ENCODE results near the gene FEZF2. TPM values are rescaled to one million over a fixed set of nuclear protein-coding genes. Genes with fewer than 3 reads are reported as not detected.

FEZF2 gene
- not detected for total RNA-seq
- long read RNA-seq, donor 1, result 0 reads
- long read RNA-seq, donor 2, result 0 reads

- no peak within 1 kb of the TSS for H3K4me3 ChIP-seq
- H3K4me1 ChIP-seq (ENCODE audit: low read depth), result no peaks in the 10 kb centered on the region
- ATAC-seq, result no peak
- intact Hi-C loops (cut with DNase I, micrococcal nuclease), result no loop called here
- DNase-seq, result no peak
- TF ChIP-seq, protein P1, sequence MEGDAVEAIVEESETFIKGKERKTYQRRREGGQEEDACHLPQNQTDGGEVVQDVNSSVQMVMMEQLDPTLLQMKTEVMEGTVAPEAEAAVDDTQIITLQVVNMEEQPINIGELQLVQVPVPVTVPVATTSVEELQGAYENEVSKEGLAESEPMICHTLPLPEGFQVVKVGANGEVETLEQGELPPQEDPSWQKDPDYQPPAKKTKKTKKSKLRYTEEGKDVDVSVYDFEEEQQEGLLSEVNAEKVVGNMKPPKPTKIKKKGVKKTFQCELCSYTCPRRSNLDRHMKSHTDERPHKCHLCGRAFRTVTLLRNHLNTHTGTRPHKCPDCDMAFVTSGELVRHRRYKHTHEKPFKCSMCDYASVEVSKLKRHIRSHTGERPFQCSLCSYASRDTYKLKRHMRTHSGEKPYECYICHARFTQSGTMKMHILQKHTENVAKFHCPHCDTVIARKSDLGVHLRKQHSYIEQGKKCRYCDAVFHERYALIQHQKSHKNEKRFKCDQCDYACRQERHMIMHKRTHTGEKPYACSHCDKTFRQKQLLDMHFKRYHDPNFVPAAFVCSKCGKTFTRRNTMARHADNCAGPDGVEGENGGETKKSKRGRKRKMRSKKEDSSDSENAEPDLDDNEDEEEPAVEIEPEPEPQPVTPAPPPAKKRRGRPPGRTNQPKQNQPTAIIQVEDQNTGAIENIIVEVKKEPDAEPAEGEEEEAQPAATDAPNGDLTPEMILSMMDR (IDR thresholded peaks at IDR 0.05), result no peak
- H3K36me3 ChIP-seq (ENCODE audit: low read depth), result no peaks in the 10 kb centered on the region
- H3K9me3 ChIP-seq, result no peaks in the 10 kb centered on the region
These were observed at the start of gene FEZF2 for GRCh38 chr3:62373215-62373614. Gene FEZF2 (minus strand): TSS chr3:62373550. CDS start chr3:62372868, 682 bp downstream.

- Histone ChIP-seq H3K36me3 (ENCODE audit: low read depth) (no peaks in the 10 kb centered on the region), H3K4me1 (ENCODE audit: low read depth) (no peaks in the 10 kb centered on the region), H3K9me3 (no peaks in the 10 kb centered on the region), H3K4me3 (no peak overlapping the region)
- DNase-seq (no peak), ATAC-seq (no peak)
- intact Hi-C loops (cut with DNase I, micrococcal nuclease), result no loop called here
- TF ChIP-seq, protein P1 (IDR thresholded peaks at IDR 0.05), result no peak
These were observed 47.9 kb upstream of the FEZF2 start for GRCh38 chr3:62421207-62421606.

DNA sequence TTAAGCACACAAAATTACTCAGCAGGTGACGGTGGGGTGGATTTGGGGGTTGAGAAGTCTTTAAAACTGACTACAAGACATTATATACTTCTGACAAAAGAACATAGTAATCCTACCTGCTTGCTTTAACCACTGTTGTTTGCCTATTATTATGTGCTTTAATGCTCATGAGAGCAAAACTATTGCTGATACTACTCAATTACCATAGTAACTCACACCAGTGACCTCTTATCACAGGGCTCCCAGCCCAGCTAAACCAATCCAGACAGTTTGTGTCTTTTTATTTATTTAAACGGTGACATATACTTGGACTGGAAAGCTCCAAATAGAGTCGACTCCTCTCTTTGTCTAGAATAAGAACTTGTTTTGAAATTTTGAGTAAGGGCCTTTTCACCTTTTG, 42.8 kb upstream of the FEZF2 start:
- ATAC-seq (no peak), DNase-seq (no peak)
- no peaks in the 10 kb centered on the region for H3K9me3 ChIP-seq
- intact Hi-C loops (cut with DNase I, micrococcal nuclease), result no loop called here
- TF ChIP-seq, protein P1 (IDR thresholded peaks at IDR 0.05), result no peak
- H3K4me3 ChIP-seq, result no peak overlapping the region
- H3K36me3 ChIP-seq (ENCODE audit: low read depth), result no peaks in the 10 kb centered on the region
- no peaks in the 10 kb centered on the region for H3K4me1 ChIP-seq (ENCODE audit: low read depth)

DNA sequence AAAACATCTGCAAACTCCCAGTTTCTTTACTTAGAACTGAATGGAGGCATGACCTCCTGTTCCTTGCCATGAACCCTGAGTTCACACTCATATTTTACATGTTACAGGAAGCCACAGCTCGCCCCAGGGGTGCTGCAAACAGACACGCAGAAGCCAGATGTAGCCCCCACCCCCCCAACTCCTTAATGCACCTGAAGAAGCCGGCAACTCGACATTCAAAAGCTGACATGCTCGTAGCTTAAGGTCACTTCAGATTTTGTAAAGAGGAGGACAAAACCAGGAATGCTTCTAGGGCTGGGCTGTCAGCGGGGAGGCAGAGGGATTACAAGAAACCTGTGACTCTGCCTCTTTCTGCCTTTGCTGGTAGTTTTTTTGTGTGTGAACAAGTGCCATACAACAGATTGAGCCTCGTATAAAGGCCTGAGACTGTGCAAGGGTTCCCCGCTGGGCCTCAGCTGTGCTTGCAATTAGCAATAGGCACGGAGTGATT, 42.0 kb upstream of the FEZF2 start:
- Histone ChIP-seq H3K4me3 (no peak overlapping the region), H3K9me3 (no peaks in the 10 kb centered on the region), H3K4me1 (ENCODE audit: low read depth) (no peaks in the 10 kb centered on the region), H3K36me3 (ENCODE audit: low read depth) (no peaks in the 10 kb centered on the region)
- TF ChIP-seq, protein P1 (IDR thresholded peaks at IDR 0.05), result no peak
- intact Hi-C loops (cut with DNase I, micrococcal nuclease), result no loop called here
- ATAC-seq (no peak), DNase-seq (no peak)

GRCh38 chr3:62414786-62415185, 41.4 kb upstream of the FEZF2 start:
- intact Hi-C loops (cut with DNase I, micrococcal nuclease), result no loop called here
- TF ChIP-seq, protein P1 (IDR thresholded peaks at IDR 0.05), result no peak

GRCh38 chr3:62413687-62414086, 40.3 kb upstream of the FEZF2 start:
- Histone ChIP-seq H3K36me3 (ENCODE audit: low read depth) (no peaks in the 10 kb centered on the region), H3K4me1 (ENCODE audit: low read depth) (no peaks in the 10 kb centered on the region), H3K4me3 (no peak overlapping the region), H3K9me3 (no peaks in the 10 kb centered on the region)
- TF ChIP-seq, protein P1 (IDR thresholded peaks at IDR 0.05), result no peak
- intact Hi-C loops (cut with DNase I, micrococcal nuclease), result no loop called here
- no peak for DNase-seq
- no peak for ATAC-seq

More at GRCh38 chr3:62414786-62415185, 41.4 kb upstream of the FEZF2 start:
- ATAC-seq (no peak), DNase-seq (no peak)
- Histone ChIP-seq H3K4me1 (ENCODE audit: low read depth) (no peaks in the 10 kb centered on the region), H3K4me3 (no peak overlapping the region), H3K9me3 (no peaks in the 10 kb centered on the region), H3K36me3 (ENCODE audit: low read depth) (no peaks in the 10 kb centered on the region)
